H9 (cell line): Measurements from ENCODE around the gene SORCS2. TPM values are rescaled to one million over a fixed set of nuclear protein-coding genes. Genes with fewer than 3 reads are reported as not detected.
A peak's percentile ranks its signal among the peaks of the same experiment; 100 is the strongest.

Source experiments
- DNase-seq: peaks from one replicate; pipeline ENCODE4 v3.0.0-alpha.2; 2017
- H2AFZ ChIP-seq: one replicate; pipeline ENCODE4 v1.6.1; 2013; ENCODE audit warnings: mild to moderate bottlenecking, low read length, control low read depth, moderate library complexity
- H2AK5ac ChIP-seq: 2 replicates; pipeline ENCODE4 v1.6.1; 2013; ENCODE audit warnings: low read length, control low read depth, mixed read lengths; ENCODE audit not compliant: insufficient read length
- H2BK120ac ChIP-seq: one replicate; pipeline ENCODE4 v1.6.1; 2013; ENCODE audit warnings: low read depth, mild to moderate bottlenecking, low read length, control low read depth, inconsistent platforms; ENCODE audit not compliant: poor library complexity, severe bottlenecking
- H2BK12ac ChIP-seq: 2 replicates; pipeline ENCODE4 v1.6.1; 2013; ENCODE audit warnings: low read length, control low read depth, mixed read lengths, low read depth; ENCODE audit not compliant: insufficient read length
- H2BK15ac ChIP-seq: 2 replicates; pipeline ENCODE4 v1.6.1; 2013; ENCODE audit warnings: low read depth, low read length, control low read depth
- H2BK20ac ChIP-seq: one replicate; pipeline ENCODE4 v1.6.1; 2013; ENCODE audit warnings: low read depth, mild to moderate bottlenecking, low read length, control low read depth, inconsistent platforms; ENCODE audit not compliant: poor library complexity, severe bottlenecking
- H2BK5ac ChIP-seq: 2 replicates; pipeline ENCODE4 v1.6.1; 2013; ENCODE audit warnings: low read length, control low read depth, mixed read lengths; ENCODE audit not compliant: insufficient read length
- H3K14ac ChIP-seq: 2 replicates; pipeline ENCODE4 v1.6.1; 2013; ENCODE audit warnings: low read length, control low read depth; ENCODE audit not compliant: insufficient read depth
- H3K18ac ChIP-seq: 2 replicates; pipeline ENCODE4 v1.6.1; 2013; ENCODE audit warnings: low read depth, mild to moderate bottlenecking, mixed read lengths, low read length, control low read depth; ENCODE audit not compliant: insufficient read length
- H3K23ac ChIP-seq: 2 replicates; pipeline ENCODE4 v1.6.1; 2013; ENCODE audit warnings: low read length, control low read depth, mixed read lengths, low read depth; ENCODE audit not compliant: insufficient read length
- H3K23me2 ChIP-seq: 2 replicates; pipeline ENCODE4 v1.6.1; 2013; ENCODE audit warnings: low read depth, mild to moderate bottlenecking, mixed read lengths, low read length, control low read depth; ENCODE audit not compliant: insufficient read length, poor library complexity, severe bottlenecking
- H3K27ac ChIP-seq: 2 replicates; pipeline ENCODE4 v1.5.1; 2013; ENCODE audit warnings: low read length, control low read depth, mixed read lengths, low read depth; ENCODE audit not compliant: insufficient read length
- H3K27me3 ChIP-seq: 2 replicates; pipeline ENCODE4 v1.6.1; 2013; ENCODE audit warnings: low read length, control low read depth, inconsistent platforms; ENCODE audit not compliant: insufficient read depth
- H3K4ac ChIP-seq: 2 replicates; pipeline ENCODE4 v1.6.1; 2013; ENCODE audit warnings: low read depth, mild to moderate bottlenecking, control low read depth, inconsistent platforms, low read length, moderate library complexity
- H3K4me1 ChIP-seq: 2 replicates; pipeline ENCODE4 v1.6.1; 2013; ENCODE audit warnings: low read length, control low read depth, inconsistent platforms; ENCODE audit not compliant: insufficient read depth
- H3K4me2 ChIP-seq: 2 replicates; pipeline ENCODE4 v1.6.1; 2013; ENCODE audit warnings: low read length, control low read depth, mixed read lengths; ENCODE audit not compliant: insufficient read length, insufficient read depth
- H3K56ac ChIP-seq: 2 replicates; pipeline ENCODE4 v1.6.1; 2013; ENCODE audit warnings: low read depth, mild to moderate bottlenecking, mixed read lengths, low read length, control low read depth; ENCODE audit not compliant: insufficient read length
- H3K79me1 ChIP-seq: 2 replicates; pipeline ENCODE4 v1.6.1; 2013; ENCODE audit warnings: low read depth, mild to moderate bottlenecking, moderate library complexity, low read length, control low read depth, inconsistent platforms; ENCODE audit not compliant: insufficient read depth, poor library complexity, severe bottlenecking
- H3K79me2 ChIP-seq: 2 replicates; pipeline ENCODE4 v1.6.1; 2013; ENCODE audit warnings: low read length, control low read depth, inconsistent platforms; ENCODE audit not compliant: insufficient read depth
- H3K9ac ChIP-seq: 2 replicates; pipeline ENCODE4 v1.6.1; 2013; ENCODE audit warnings: low read length, control low read depth, mixed read lengths; ENCODE audit not compliant: insufficient read length; ENCODE audit errors: extremely low read depth
- H3K9me3 ChIP-seq: one replicate; pipeline ENCODE4 v1.6.1; 2013; ENCODE audit warnings: low read depth, low read length, inconsistent platforms; ENCODE audit not compliant: control insufficient read depth
- H3T11ph ChIP-seq: one replicate; pipeline ENCODE4 v1.6.1; 2013; ENCODE audit warnings: mild to moderate bottlenecking, low read length, control low read depth, inconsistent platforms
- H4K20me1 ChIP-seq: one replicate; pipeline ENCODE4 v1.6.1; 2013; ENCODE audit not compliant: control insufficient read depth, insufficient read length, insufficient read depth
- H4K5ac ChIP-seq: 2 replicates; pipeline ENCODE4 v1.6.1; 2013; ENCODE audit warnings: low read depth, mild to moderate bottlenecking, mixed read lengths, low read length, control low read depth; ENCODE audit not compliant: insufficient read length
- H4K8ac ChIP-seq: replicated peaks from 2 replicates; pipeline ENCODE4 v1.6.1; 2013; ENCODE audit warnings: low read length, control low read depth, mixed read lengths, low read depth; ENCODE audit not compliant: insufficient read length
- H4K91ac ChIP-seq: 2 replicates; pipeline ENCODE4 v1.6.1; 2013; ENCODE audit warnings: low read depth, mild to moderate bottlenecking, moderate library complexity, mixed read lengths, low read length, control low read depth; ENCODE audit not compliant: insufficient read length
- H3K27ac Mint-ChIP-seq, 3 experiments: 2 replicates in 2 of 3; 3 replicates in 1 of 3; pipeline ENCODE4 v1.8.0; 2020 to 2021; ENCODE audit warnings: mixed read lengths in 3 of 3, mild to moderate bottlenecking in 1 of 3, moderate library complexity in 1 of 3
- H3K27me3 Mint-ChIP-seq: 2 replicates; pipeline ENCODE4 v1.8.0; 2021; ENCODE audit warnings: low read depth, mild to moderate bottlenecking, moderate library complexity, mixed read lengths
- H3K36me3 Mint-ChIP-seq, 3 experiments: 2 replicates in 2 of 3; 3 replicates in 1 of 3; pipeline ENCODE4 v1.8.0; 2020 to 2021; ENCODE audit warnings: low read depth in 3 of 3, mixed read lengths in 3 of 3; ENCODE audit not compliant: insufficient read depth in 1 of 3
- H3K4me1 Mint-ChIP-seq, 2 experiments: 2 replicates each; pipeline ENCODE4 v1.8.0; 2020; ENCODE audit warnings: mixed read lengths in 2 of 2
- H3K4me3 Mint-ChIP-seq, 2 experiments: 2 replicates in 1 of 2; 3 replicates in 1 of 2; pipeline ENCODE4 v1.8.0; 2020 to 2021; ENCODE audit warnings: mild to moderate bottlenecking in 2 of 2, mixed read lengths in 2 of 2, moderate library complexity in 1 of 2
- H3K9me3 Mint-ChIP-seq, 2 experiments: 2 replicates in 1 of 2; 3 replicates in 1 of 2; pipeline ENCODE4 v1.8.0; 2020; ENCODE audit warnings: mild to moderate bottlenecking in 2 of 2, mixed read lengths in 2 of 2, moderate library complexity in 1 of 2
- WGBS: extraction: QIAGEN DNeasy Blood & Tissue Kit; methylation state at CpG from one replicate; pipeline ENCODE4 v1.1.7; 2013; ENCODE audit warnings: missing lambda C conversion rate, low lambda C conversion rate, mixed read lengths; ENCODE audit not compliant: insufficient read length; ENCODE audit errors: extremely low coverage; 5-methylcytosine and 5-hydroxymethylcytosine counted together
- total RNA-seq: library from RNA; stranded (reverse); gene quantifications from 2 replicates; pipeline ENCODE4 v1.2.1, GENCODE V29; 2021
- TF ChIP-seq, protein P1 (sequence below): fragments of 200-600 bp; sonication (generic); conservative IDR thresholded peaks from 3 replicates; pipeline ENCODE4 v1.8.0; 2021; ENCODE audit warnings: antibody characterized with exemption, mild to moderate bottlenecking

Gene SORCS2
- total RNA-seq, 1 experiment from 2014 or later = 0.57 TPM

DNA sequence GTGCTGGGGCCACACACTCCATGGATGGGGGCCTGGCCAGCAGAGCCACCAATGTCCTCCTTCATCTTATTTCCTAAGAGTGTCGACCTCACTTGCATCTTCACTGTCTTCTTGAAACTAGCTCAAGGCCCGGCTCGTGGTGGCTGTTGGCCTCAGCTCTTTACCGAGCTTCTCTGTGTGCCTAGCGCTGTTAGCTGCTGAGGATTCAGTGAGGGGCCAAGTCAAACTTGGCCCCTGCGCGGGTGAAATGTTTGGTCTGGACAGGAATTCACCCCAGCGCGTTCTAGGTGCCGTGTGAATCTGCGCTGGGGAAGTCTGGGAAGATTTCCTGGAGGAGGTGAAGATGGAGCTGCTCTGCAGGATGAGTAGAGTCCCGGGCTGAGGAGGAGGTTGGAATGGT, 8.5 kb downstream of the SORCS2 start:
- Histone ChIP-seq H3T11ph (no peak overlapping the region), H4K20me1 (no peaks in the 10 kb centered on the region), H2BK12ac (no peak overlapping the region), H3K79me1 (no peaks in the 10 kb centered on the region), H3K23ac (no peak overlapping the region), H3K14ac (no peak overlapping the region), H4K91ac (no peak overlapping the region), H3K9ac (no peak overlapping the region), H3K27ac (no peak overlapping the region), H3K4me2 (no peak overlapping the region), H3K4ac (no peak overlapping the region), H2BK120ac (no peak overlapping the region), H3K27me3 (no peaks in the 10 kb centered on the region; the same call in 1 of the 2 replicates), H2AFZ (no peak overlapping the region), H3K18ac (no peak overlapping the region), H4K5ac (no peak overlapping the region), H2BK5ac (no peak overlapping the region), H3K56ac (no peak overlapping the region), H4K8ac (no peak overlapping the region), H2BK15ac (no peak overlapping the region), H3K4me1 (no peaks in the 10 kb centered on the region; the same call in 1 of the 2 replicates), H3K79me2 (no peaks in the 10 kb centered on the region), H3K23me2 (no peaks in the 10 kb centered on the region), H2BK20ac (no peak overlapping the region), H3K9me3 (no peaks in the 10 kb centered on the region), H2AK5ac (no peak overlapping the region)
- no peak overlapping the region for H3K4me3 Mint-ChIP-seq
- WGBS = no CpG with 5 or more reads among the region's 12 CpGs
- DNase-seq = no peak
- H3K27ac Mint-ChIP-seq = peak overlapping the region in 1 of 3 experiments; percentile 9; a peak in 1 of 7 replicates
- H3K4me1 Mint-ChIP-seq = peaks cover 36 to 56% of the 10 kb centered on the region in 2 experiments
- TF ChIP-seq, protein P1, sequence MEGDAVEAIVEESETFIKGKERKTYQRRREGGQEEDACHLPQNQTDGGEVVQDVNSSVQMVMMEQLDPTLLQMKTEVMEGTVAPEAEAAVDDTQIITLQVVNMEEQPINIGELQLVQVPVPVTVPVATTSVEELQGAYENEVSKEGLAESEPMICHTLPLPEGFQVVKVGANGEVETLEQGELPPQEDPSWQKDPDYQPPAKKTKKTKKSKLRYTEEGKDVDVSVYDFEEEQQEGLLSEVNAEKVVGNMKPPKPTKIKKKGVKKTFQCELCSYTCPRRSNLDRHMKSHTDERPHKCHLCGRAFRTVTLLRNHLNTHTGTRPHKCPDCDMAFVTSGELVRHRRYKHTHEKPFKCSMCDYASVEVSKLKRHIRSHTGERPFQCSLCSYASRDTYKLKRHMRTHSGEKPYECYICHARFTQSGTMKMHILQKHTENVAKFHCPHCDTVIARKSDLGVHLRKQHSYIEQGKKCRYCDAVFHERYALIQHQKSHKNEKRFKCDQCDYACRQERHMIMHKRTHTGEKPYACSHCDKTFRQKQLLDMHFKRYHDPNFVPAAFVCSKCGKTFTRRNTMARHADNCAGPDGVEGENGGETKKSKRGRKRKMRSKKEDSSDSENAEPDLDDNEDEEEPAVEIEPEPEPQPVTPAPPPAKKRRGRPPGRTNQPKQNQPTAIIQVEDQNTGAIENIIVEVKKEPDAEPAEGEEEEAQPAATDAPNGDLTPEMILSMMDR = no peak
- H3K36me3 Mint-ChIP-seq = no peaks in the 10 kb centered on the region; a peak in 1 of 7 replicates
- H3K9me3 Mint-ChIP-seq = no peaks in the 10 kb centered on the region; a peak in 3 of 5 replicates
- peaks cover 22% of the 10 kb centered on the region for H3K27me3 Mint-ChIP-seq
